CD8-positive, alpha-beta memory T cell (primary cell): Measurements from ENCODE around the gene CCDC7. TPM values are rescaled to one million over a fixed set of nuclear protein-coding genes. Genes with fewer than 3 reads are reported as not detected.

Experiments used
- CTCF ChIA-PET: fragments of 350-600 bp; sonication (Branson Sonifier 250); formaldehyde crosslinking; loops from one replicate; lab custom pipeline; 2021; ENCODE audit warnings: antibody characterized with exemption; lab: Charles Lee
- POLR2A ChIA-PET: fragments of 350-600 bp; sonication (Branson Sonifier 250); formaldehyde crosslinking; loops from one replicate; lab custom pipeline; 2021; ENCODE audit warnings: antibody characterized with exemption; lab: Charles Lee
- DNase-seq, 5 donors: peaks; one replicate each; pipeline versions ENCODE4 v3.0.0 to v3.0.0-alpha.2; 2020 to 2022; ENCODE audit warnings: mixed read lengths in 1 of 5
- H3K27ac ChIP-seq: one replicate; pipeline ENCODE4 v1.7.0; 2013; ENCODE audit warnings: low read depth, mild to moderate bottlenecking, low read length, moderate library complexity
- H3K27me3 ChIP-seq: 2 replicates; pipeline ENCODE4 v1.7.0; 2013; ENCODE audit warnings: low read length, mild to moderate bottlenecking; ENCODE audit not compliant: insufficient read depth, poor library complexity, severe bottlenecking
- H3K36me3 ChIP-seq: 2 replicates; pipeline ENCODE4 v1.7.0; 2013; ENCODE audit warnings: mild to moderate bottlenecking, low read length, moderate library complexity; ENCODE audit not compliant: insufficient read depth
- H3K4me1 ChIP-seq: 2 replicates; pipeline ENCODE4 v1.7.0; 2013; ENCODE audit warnings: mild to moderate bottlenecking, low read length, moderate library complexity; ENCODE audit not compliant: insufficient read depth
- H3K4me3 ChIP-seq: 2 replicates; pipeline ENCODE4 v1.7.0; 2013; ENCODE audit warnings: mild to moderate bottlenecking, low read length
- H3K9me3 ChIP-seq: 2 replicates; pipeline ENCODE4 v1.7.0; 2013; ENCODE audit warnings: mild to moderate bottlenecking, low read length
- H3K27ac Mint-ChIP-seq, 8 donors: one replicate each; pipeline ENCODE4 v1.8.0; 2020 to 2021; ENCODE audit warnings: mixed read lengths in 8 of 8, mild to moderate bottlenecking in 6 of 8, inconsistent platforms in 3 of 8, moderate library complexity in 3 of 8
- H3K27me3 Mint-ChIP-seq, 2 donors: one replicate each; pipeline ENCODE4 v1.8.0; 2020 to 2021; ENCODE audit warnings: mixed read lengths in 2 of 2, mild to moderate bottlenecking in 1 of 2, moderate library complexity in 1 of 2
- H3K36me3 Mint-ChIP-seq, 3 donors: one replicate each; pipeline ENCODE4 v1.8.0; 2020 to 2021; ENCODE audit warnings: mixed read lengths in 3 of 3, inconsistent platforms in 1 of 3, mild to moderate bottlenecking in 1 of 3
- H3K4me1 Mint-ChIP-seq, 3 donors: one replicate each; pipeline ENCODE4 v1.8.0; 2020 to 2021; ENCODE audit warnings: mixed read lengths in 3 of 3, inconsistent platforms in 1 of 3, mild to moderate bottlenecking in 1 of 3
- H3K4me3 Mint-ChIP-seq, 7 donors: one replicate each; pipeline ENCODE4 v1.8.0; 2020 to 2021; ENCODE audit warnings: mixed read lengths in 7 of 7, mild to moderate bottlenecking in 6 of 7, moderate library complexity in 4 of 7, inconsistent platforms in 2 of 7
- H3K9me3 Mint-ChIP-seq, 5 donors: one replicate each; pipeline ENCODE4 v1.8.0; 2020 to 2022; ENCODE audit warnings: mixed read lengths in 5 of 5, mild to moderate bottlenecking in 3 of 5, moderate library complexity in 2 of 5, inconsistent platforms in 1 of 5
- polyA plus RNA-seq: library from polyadenylated mRNA; unstranded; fragments of 300-500 nt; fragmentation: Illumina TruSeq; gene quantifications from one replicate; pipeline ENCODE4 v1.2.3, GENCODE V29; 2021
- total RNA-seq, 2 experiments: library from RNA; stranded (reverse); gene quantifications; one replicate each; pipeline ENCODE4 v1.2.3, GENCODE V29; 2021

CCDC7 gene
- total and polyA plus RNA-seq, 3 experiments from 2014 or later, result 11.6 to 12.2 (median 12.1) TPM

DNA sequence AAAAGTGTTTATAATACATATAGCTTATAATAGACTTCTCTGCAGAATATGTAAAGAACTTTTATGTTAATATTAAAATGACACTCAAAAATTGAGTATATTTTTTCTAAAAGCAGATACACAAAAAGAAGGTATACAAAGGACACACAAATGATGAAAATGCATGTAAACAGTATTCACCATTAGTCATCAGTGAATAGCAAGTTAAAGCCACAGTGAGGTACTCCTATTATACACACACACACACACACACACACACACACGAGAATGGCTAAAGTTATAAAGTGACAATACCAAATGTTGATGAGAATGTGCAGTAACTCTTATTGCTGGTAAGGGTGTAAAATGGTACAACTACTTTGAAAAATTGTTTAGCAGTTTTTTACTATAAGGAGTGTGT, 419.2 kb downstream of the CCDC7 start:
- Histone ChIP-seq H3K27me3 (no peaks in the 10 kb centered on the region), H3K9me3 (no peaks in the 10 kb centered on the region), H3K4me1 (no peaks in the 10 kb centered on the region), H3K27ac (no peak overlapping the region), H3K36me3 (no peaks in the 10 kb centered on the region), H3K4me3 (no peak overlapping the region)
- Mint-ChIP-seq H3K36me3 (peaks cover 0 to 6% (median 1%) of the 10 kb centered on the region in 3 donors), H3K27me3 (no peaks in the 10 kb centered on the region), H3K4me3 (no peak overlapping the region), H3K27ac (no peak overlapping the region), H3K9me3 (peaks cover 0 to 10% (median 4%) of the 10 kb centered on the region in 5 donors), H3K4me1 (no peaks in the 10 kb centered on the region)
- ChIA-PET POLR2A (no interaction called here), CTCF (no interaction called here)
- no peak for DNase-seq

DNA sequence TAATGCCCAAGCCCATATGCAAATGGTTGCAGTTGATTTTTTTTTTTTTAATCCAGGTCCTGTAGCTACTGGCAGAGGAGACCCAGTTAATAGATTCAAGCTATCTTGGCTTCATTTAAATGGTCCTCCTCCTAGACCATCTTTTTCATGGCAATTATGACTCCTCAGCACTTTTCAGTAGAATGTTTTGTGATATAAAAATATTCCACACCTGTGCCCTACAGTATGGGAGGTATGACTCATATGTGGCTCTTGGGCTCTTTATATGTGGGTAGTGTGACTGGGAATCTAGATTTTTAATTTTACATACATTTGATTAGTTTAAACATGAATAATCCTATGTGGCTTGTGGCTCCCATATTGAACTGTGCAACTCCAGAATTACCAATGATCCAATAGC, 432.0 kb downstream of the CCDC7 start:
- no peaks in the 10 kb centered on the region for H3K4me1 ChIP-seq
- no peak overlapping the region for H3K4me3 Mint-ChIP-seq
- ChIA-PET POLR2A (interaction anchor here (0.5 to 0.6 kb wide), 2 partner anchors 29 to 93 kb away, joined by 3 to 5 read pairs; no protein-coding TSS in a partner anchor), CTCF (no interaction called here)
- no peaks in the 10 kb centered on the region for H3K27me3 Mint-ChIP-seq
- H3K27me3 ChIP-seq, result no peaks in the 10 kb centered on the region
- no peak overlapping the region for H3K4me3 ChIP-seq
- no peak overlapping the region for H3K27ac ChIP-seq
- no peaks in the 10 kb centered on the region for H3K36me3 ChIP-seq
- peaks cover 0 to 2% (median 0%) of the 10 kb centered on the region in 5 donors for H3K9me3 Mint-ChIP-seq
- H3K27ac Mint-ChIP-seq, result no peak overlapping the region
- no peaks in the 10 kb centered on the region for H3K9me3 ChIP-seq
- DNase-seq, result no peak
- no peaks in the 10 kb centered on the region for H3K4me1 Mint-ChIP-seq
- peaks cover 0 to 8% (median 5%) of the 10 kb centered on the region in 3 donors for H3K36me3 Mint-ChIP-seq

DNA sequence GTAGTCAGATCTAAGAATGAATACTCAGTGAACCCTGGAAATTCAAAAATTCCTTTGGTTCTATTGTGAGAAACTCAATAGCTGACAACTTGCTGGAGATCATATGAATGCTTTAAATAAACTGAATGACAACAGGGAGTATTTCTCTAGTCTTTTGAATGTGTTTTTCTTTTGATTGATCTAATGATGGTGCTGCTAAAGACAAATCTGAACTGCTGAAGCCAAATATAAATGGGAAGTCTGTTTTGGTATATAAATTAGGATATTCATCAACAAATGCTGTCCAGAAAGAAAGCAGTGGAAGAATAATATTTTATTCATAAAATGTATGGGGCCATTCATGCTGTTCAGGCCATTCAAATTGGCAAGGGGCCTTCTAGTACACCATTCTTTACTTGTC, 432.7 kb downstream of the CCDC7 start:
- H3K36me3 Mint-ChIP-seq, result peaks cover 0 to under 1% (median 0%) of the 10 kb centered on the region in 3 donors
- H3K27ac ChIP-seq, result no peak overlapping the region
- H3K9me3 ChIP-seq, result no peaks in the 10 kb centered on the region
- no peaks in the 10 kb centered on the region for H3K4me1 Mint-ChIP-seq
- no peak overlapping the region for H3K4me3 ChIP-seq
- no peak overlapping the region for H3K27ac Mint-ChIP-seq
- POLR2A ChIA-PET, result no interaction called here
- no peak for DNase-seq
- CTCF ChIA-PET, result no interaction called here
- no peaks in the 10 kb centered on the region for H3K36me3 ChIP-seq
- no peak overlapping the region for H3K4me3 Mint-ChIP-seq
- H3K27me3 Mint-ChIP-seq, result no peaks in the 10 kb centered on the region
- H3K27me3 ChIP-seq, result no peaks in the 10 kb centered on the region
- no peaks in the 10 kb centered on the region for H3K4me1 ChIP-seq
- H3K9me3 Mint-ChIP-seq, result no peaks in the 10 kb centered on the region

DNA sequence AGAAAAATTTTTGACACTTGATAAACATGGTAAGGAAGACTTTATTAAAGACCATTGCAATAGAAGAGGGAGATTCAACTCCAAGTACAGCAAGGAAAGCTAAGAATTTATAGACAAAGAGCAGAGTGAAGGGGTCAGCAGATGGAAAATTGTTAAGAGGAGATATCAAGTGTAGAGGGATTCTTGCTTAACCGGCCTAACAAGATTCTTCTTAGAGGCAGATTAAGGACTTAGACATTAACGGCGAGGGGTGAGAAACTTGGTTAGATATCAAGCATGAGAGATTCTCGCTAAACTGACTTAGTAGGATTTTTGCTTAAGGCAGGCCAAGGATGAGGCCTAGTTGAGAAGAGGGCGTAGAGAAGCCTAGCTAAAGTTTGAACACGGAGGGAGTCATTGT, 436.1 kb downstream of the CCDC7 start:
- ChIA-PET POLR2A (no interaction called here), CTCF (no interaction called here)
- DNase-seq, result no peak
- Histone ChIP-seq H3K27me3 (no peaks in the 10 kb centered on the region), H3K9me3 (no peaks in the 10 kb centered on the region), H3K4me3 (no peak overlapping the region), H3K4me1 (no peaks in the 10 kb centered on the region), H3K36me3 (no peaks in the 10 kb centered on the region), H3K27ac (no peak overlapping the region)
- no peak overlapping the region for H3K27ac Mint-ChIP-seq
- H3K36me3 Mint-ChIP-seq, result peaks cover 0 to 4% (median 0%) of the 10 kb centered on the region in 3 donors
- no peaks in the 10 kb centered on the region for H3K27me3 Mint-ChIP-seq
- no peaks in the 10 kb centered on the region for H3K9me3 Mint-ChIP-seq
- no peak overlapping the region for H3K4me3 Mint-ChIP-seq
- no peaks in the 10 kb centered on the region for H3K4me1 Mint-ChIP-seq

DNA sequence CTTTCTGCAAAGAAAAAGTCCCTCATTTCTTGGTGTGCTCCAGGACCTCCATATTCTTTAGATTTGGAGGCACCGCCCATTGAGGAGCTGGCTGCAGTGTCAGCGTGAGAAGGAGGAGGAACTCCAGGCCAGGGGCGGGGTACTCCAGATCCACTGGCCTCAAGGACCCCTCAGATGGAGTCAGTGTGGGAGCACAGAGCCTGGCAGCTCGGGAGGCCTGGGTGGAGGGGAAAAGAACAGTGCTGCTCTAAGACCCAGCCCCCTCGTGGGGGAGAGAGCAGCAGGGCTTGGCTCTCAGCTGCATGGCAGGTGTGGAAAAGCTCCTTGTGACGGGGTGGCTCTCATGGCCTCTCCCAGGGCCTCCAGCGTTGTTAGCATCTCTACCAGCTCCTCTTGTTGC, 441.5 kb downstream of the CCDC7 start:
- Histone ChIP-seq H3K27me3 (no peaks in the 10 kb centered on the region), H3K9me3 (no peaks in the 10 kb centered on the region), H3K4me1 (no peaks in the 10 kb centered on the region), H3K4me3 (no peak overlapping the region), H3K27ac (no peak overlapping the region), H3K36me3 (no peaks in the 10 kb centered on the region)
- Mint-ChIP-seq H3K27me3 (no peaks in the 10 kb centered on the region), H3K27ac (no peak overlapping the region), H3K9me3 (no peaks in the 10 kb centered on the region), H3K4me3 (no peak overlapping the region), H3K36me3 (peaks cover 0 to 4% (median 2%) of the 10 kb centered on the region in 3 donors), H3K4me1 (peaks cover 13 to 19% (median 17%) of the 10 kb centered on the region in 3 donors)
- DNase-seq, result no peak
- POLR2A ChIA-PET, result no interaction called here
- CTCF ChIA-PET, result no interaction called here

DNA sequence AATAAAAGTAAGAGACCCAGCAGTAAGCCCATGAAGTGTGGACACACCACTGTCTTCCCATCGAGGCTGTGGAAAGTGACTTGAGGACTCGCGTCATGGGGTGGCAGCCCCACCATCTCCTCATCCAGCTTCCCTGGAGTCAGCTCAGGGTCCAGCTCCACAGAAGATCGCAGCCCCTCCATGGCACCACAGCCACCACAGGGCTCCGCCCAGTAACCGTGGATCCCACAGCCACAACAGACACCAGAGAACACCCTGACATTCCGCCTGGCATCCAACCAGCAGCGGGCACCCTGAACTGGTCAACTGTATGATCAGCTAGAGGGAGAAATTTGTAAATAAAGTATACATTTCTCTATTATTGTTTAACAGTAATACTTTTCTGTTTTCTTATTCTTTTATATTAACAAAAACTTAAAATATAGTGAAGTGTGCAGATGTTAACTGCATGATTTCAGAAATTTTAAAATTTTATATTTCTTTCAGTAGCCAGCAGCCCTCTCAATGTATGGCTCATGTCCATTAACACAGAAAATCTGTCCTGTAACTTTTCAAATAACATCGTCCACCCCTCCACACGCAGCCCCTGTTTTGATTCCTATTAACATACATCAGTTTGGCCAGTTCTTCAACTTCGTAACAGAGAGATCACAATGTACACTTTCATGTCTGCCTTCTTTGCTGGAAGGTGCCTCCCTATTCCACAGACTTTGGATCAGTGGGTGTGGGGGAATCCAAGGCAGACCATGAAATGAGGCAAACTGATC, 442.4 kb downstream of the CCDC7 start:
- Histone ChIP-seq H3K27me3 (no peaks in the 10 kb centered on the region), H3K9me3 (no peaks in the 10 kb centered on the region), H3K36me3 (no peaks in the 10 kb centered on the region), H3K27ac (no peak overlapping the region), H3K4me3 (no peak overlapping the region), H3K4me1 (no peaks in the 10 kb centered on the region)
- no peaks in the 10 kb centered on the region for H3K9me3 Mint-ChIP-seq
- H3K27ac Mint-ChIP-seq, result peak overlapping the region in 2 of 8 donors; percentile 31 to 84
- no peak for DNase-seq
- ChIA-PET POLR2A (no interaction called here), CTCF (no interaction called here)
- H3K4me1 Mint-ChIP-seq, result peaks cover 13 to 19% (median 17%) of the 10 kb centered on the region in 3 donors
- H3K27me3 Mint-ChIP-seq, result no peaks in the 10 kb centered on the region
- no peak overlapping the region for H3K4me3 Mint-ChIP-seq
- peaks cover 0 to 4% (median 2%) of the 10 kb centered on the region in 3 donors for H3K36me3 Mint-ChIP-seq

DNA sequence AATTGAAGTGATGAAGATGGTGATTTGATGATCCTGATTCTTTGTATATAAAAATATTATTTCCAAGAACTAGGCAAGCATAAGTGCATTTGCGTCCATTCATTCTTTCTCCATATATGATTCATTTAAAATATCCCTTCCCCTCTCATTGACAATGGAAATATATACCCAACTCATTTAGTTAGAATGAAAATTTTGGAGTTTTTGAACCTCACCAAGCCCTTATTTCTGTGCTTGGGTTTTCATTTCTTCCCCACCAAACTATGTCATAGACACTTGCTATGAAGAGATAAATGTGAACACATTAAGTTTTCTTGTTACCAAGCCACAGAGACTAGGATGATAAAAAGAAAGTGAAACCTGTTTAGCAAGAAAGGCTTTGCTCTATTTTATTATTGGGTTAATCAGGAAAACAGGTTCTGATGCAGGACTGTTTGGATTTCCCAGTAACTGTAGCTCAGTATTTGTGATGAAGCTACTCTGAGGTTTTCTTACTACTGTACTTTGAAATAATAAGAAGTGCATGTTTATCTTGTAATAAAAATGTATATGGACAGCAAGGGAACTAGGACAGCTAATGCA, 443.8 kb downstream of the CCDC7 start:
- DNase-seq, result no peak
- H3K4me3 Mint-ChIP-seq, result peak overlapping the region in 4 of 7 donors; percentile 14 to 49 (median 40)
- Histone ChIP-seq H3K27me3 (no peaks in the 10 kb centered on the region), H3K36me3 (no peaks in the 10 kb centered on the region), H3K4me3 (no peak overlapping the region), H3K27ac (no peak overlapping the region), H3K4me1 (no peaks in the 10 kb centered on the region), H3K9me3 (no peaks in the 10 kb centered on the region)
- POLR2A ChIA-PET, result no interaction called here
- CTCF ChIA-PET, result no interaction called here
- peaks cover 13 to 19% (median 17%) of the 10 kb centered on the region in 3 donors for H3K4me1 Mint-ChIP-seq
- H3K27me3 Mint-ChIP-seq, result no peaks in the 10 kb centered on the region
- H3K36me3 Mint-ChIP-seq, result peaks cover 0 to 4% (median 2%) of the 10 kb centered on the region in 3 donors
- peak overlapping the region in 2 of 8 donors; percentile 40 to 78 for H3K27ac Mint-ChIP-seq
- H3K9me3 Mint-ChIP-seq, result no peaks in the 10 kb centered on the region

DNA sequence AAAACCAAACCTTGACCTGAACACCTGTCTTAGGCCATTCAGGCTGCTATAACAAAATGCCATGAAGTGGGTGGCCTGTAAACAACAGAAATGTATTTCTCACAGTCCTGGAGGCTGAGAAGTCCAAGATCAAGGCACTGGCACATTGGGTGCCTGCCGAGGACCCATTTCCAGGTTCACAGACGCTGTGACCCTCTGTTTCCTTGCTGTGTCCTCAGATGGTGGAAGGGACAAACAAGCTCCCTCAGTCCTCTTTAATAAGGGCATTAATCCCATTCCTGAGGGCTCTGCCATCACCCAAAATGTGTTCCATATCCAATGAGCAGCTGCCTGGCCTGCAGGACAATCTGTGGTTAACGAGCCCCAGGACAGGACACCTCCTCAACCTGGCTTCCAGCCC, 444.5 kb downstream of the CCDC7 start:
- no peak overlapping the region for H3K27ac Mint-ChIP-seq
- Histone ChIP-seq H3K36me3 (no peaks in the 10 kb centered on the region), H3K4me1 (no peaks in the 10 kb centered on the region), H3K27me3 (no peaks in the 10 kb centered on the region), H3K4me3 (no peak overlapping the region), H3K9me3 (no peaks in the 10 kb centered on the region), H3K27ac (no peak overlapping the region)
- no peaks in the 10 kb centered on the region for H3K9me3 Mint-ChIP-seq
- ChIA-PET POLR2A (no interaction called here), CTCF (no interaction called here)
- DNase-seq, result no peak
- peaks cover 4 to 6% (median 5%) of the 10 kb centered on the region in 3 donors for H3K36me3 Mint-ChIP-seq
- no peak overlapping the region for H3K4me3 Mint-ChIP-seq
- H3K4me1 Mint-ChIP-seq, result peaks cover 13 to 19% (median 17%) of the 10 kb centered on the region in 3 donors
- H3K27me3 Mint-ChIP-seq, result no peaks in the 10 kb centered on the region
